Transverse colon (tissue), 4 donors: ENCODE data around the gene PTGES3L. TPM values are rescaled to one million over a fixed set of nuclear protein-coding genes. Genes with fewer than 3 reads are reported as not detected.
A peak's percentile ranks its signal among the peaks of the same experiment; 100 is the strongest.

ENCODE experiments used
- DNase-seq: peaks from one replicate; pipeline ENCODE4 v3.0.0-alpha.2; 2019
- H3K27ac ChIP-seq, 4 donors: fragments of 200-600 bp; sonication (generic); 2 replicates each; pipeline ENCODE4 v1.5.1; 2016 to 2018; ENCODE audit warnings: inconsistent platforms in 4 of 4
- H3K27me3 ChIP-seq: fragments of 200-600 bp; sonication (generic); 2 replicates; pipeline ENCODE4 v1.5.1; 2017; ENCODE audit warnings: inconsistent platforms
- H3K36me3 ChIP-seq, 4 donors: fragments of 200-600 bp; sonication (generic); 2 replicates each; pipeline ENCODE4 v1.5.1; 2017 to 2019; ENCODE audit warnings: inconsistent platforms in 4 of 4
- H3K4me1 ChIP-seq, 4 donors: fragments of 200-600 bp; sonication (generic); 2 replicates each; pipeline ENCODE4 v1.5.1; 2017 to 2020; ENCODE audit warnings: inconsistent platforms in 4 of 4
- H3K4me3 ChIP-seq, 4 donors: fragments of 200-600 bp; sonication (generic); 1 replicate in 1 of 4; 2 replicates in 3 of 4; pipeline versions ENCODE4 v1.5.1 to v1.6.1; 2017 to 2019; ENCODE audit warnings: inconsistent platforms in 4 of 4
- H3K9me3 ChIP-seq, 2 donors: fragments of 200-600 bp; sonication (generic); 2 replicates each; pipeline ENCODE4 v1.5.1; 2017 to 2019; ENCODE audit warnings: inconsistent platforms in 2 of 2
- CTCF ChIP-seq, 5 experiments: fragments of 200-600 bp in 3 of 5; fragments of 450-650 bp in 2 of 5; sonication (generic) in 3 of 5; IDR thresholded peaks; 1 replicate in 2 of 5; 2 replicates in 3 of 5; pipeline ENCODE4 v1.5.1; 2016 to 2017; ENCODE audit warnings: antibody characterized with exemption in 5 of 5, inconsistent platforms in 3 of 5, mild to moderate bottlenecking in 2 of 5, moderate library complexity in 1 of 5
- EP300 ChIP-seq: sonication (generic); formaldehyde crosslinking; IDR thresholded peaks from one replicate; pipeline ENCODE4 v1.6.1; 2017; ENCODE audit warnings: antibody characterized with exemption, low read depth
- POLR2A ChIP-seq: fragments of 450-650 bp; IDR thresholded peaks from one replicate; pipeline ENCODE4 v1.6.1; 2016; ENCODE audit warnings: antibody characterized with exemption, mild to moderate bottlenecking, moderate library complexity
- POLR2AphosphoS5 ChIP-seq, 3 donors: sonication (generic); formaldehyde crosslinking; IDR thresholded peaks; one replicate each; pipeline ENCODE4 v1.6.1; 2016; ENCODE audit warnings: antibody characterized with exemption in 3 of 3
- WGBS, 2 donors: methylation state at CpG; one replicate each; pipeline ENCODE4 v1.1.5; 2018; ENCODE audit warnings: low coverage in 1 of 2; 5-methylcytosine and 5-hydroxymethylcytosine counted together
- in situ Hi-C, 4 donors: fragments of 200-750 bp; cut with MboI; loops; one replicate each; pipeline versions ENCODE4 v1.15.0 to v1.15.1; 2017; ENCODE audit warnings: low sequenced_read_pairs in 3 of 4, low pct_ligation_motif_present in 1 of 4, low pct_unique_long_range_greater_than_20kb in 1 of 4
- intact Hi-C: fragments of 100-400 bp; cut with DNase I; formaldehyde crosslinking; loops from one replicate; pipeline ENCODE4 v1.15.1; 2023; ENCODE audit warnings: low total_unique reads
- total RNA-seq, 4 donors: library from RNA; depleted of rRNA; stranded (reverse); fragments of >200 nt; gene quantifications; one replicate each; pipeline ENCODE4 v1.1.0, GENCODE V29; 2016

PTGES3L gene
- total RNA-seq, 4 donors from 2014 or later: 3.4 to 8.3 (median 5.1) TPM; not detected in 1

- intact Hi-C loops: no loop called here
- Histone ChIP-seq H3K36me3 (peaks cover 0 to 49% (median 23%) of the 10 kb centered on the region in 4 donors), H3K27me3 (no peaks in the 10 kb centered on the region), H3K9me3 (no peaks in the 10 kb centered on the region), H3K4me3 (no peak overlapping the region), H3K4me1 (peaks cover 0 to 5% (median 2%) of the 10 kb centered on the region in 4 donors), H3K27ac (no peak overlapping the region)
- in situ Hi-C loops: no loop called here
- 95 to 100% methylated on average over 2 to 5 of the region's 5 CpGs for WGBS, 2 donors
- TF ChIP-seq CTCF (IDR thresholded peaks at IDR 0.05) (no peak), EP300 (no peak), POLR2AphosphoS5 (IDR thresholded peaks at IDR 0.05) (no peak), POLR2A (no peak)
- no peak for DNase-seq
Observed at GRCh38 chr17:42989141-42989540, 9.3 kb upstream of the PTGES3L start.

GRCh38 chr17:42985225-42985624 is 5.3 kb upstream of the PTGES3L start:
- Histone ChIP-seq H3K36me3 (peaks cover 0 to 34% (median 15%) of the 10 kb centered on the region in 4 donors), H3K4me1 (peaks cover 5 to 24% (median 18%) of the 10 kb centered on the region in 4 donors), H3K4me3 (no peak overlapping the region), H3K27me3 (no peaks in the 10 kb centered on the region), H3K27ac (peak overlapping the region in 3 of 4 donors; percentile 26 to 40 (median 36)), H3K9me3 (no peaks in the 10 kb centered on the region)
- intact Hi-C loops: no loop called here
- no peak for TF ChIP-seq POLR2AphosphoS5 (IDR thresholded peaks at IDR 0.05)
- no peak for TF ChIP-seq POLR2A
- TF ChIP-seq EP300: no peak
- TF ChIP-seq CTCF (IDR thresholded peaks at IDR 0.05): no peak
- in situ Hi-C loops: no loop called here
- 32% methylated on average over 1 of the region's 1 CpG; no CpG with 5 or more reads in 1 of the 2 donors for WGBS, 2 donors
- DNase-seq: no peak

- Histone ChIP-seq H3K9me3 (no peaks in the 10 kb centered on the region), H3K4me1 (peaks cover 14 to 37% (median 32%) of the 10 kb centered on the region in 4 donors), H3K36me3 (peaks cover 0 to 11% (median 2%) of the 10 kb centered on the region in 4 donors), H3K4me3 (peak overlapping the region in 1 of 4 donors; percentile 81), H3K27me3 (no peaks in the 10 kb centered on the region), H3K27ac (peak overlapping the region in 2 of 4 donors; percentile 92 to 99)
- intact Hi-C loops: no loop called here
- in situ Hi-C loops: no loop called here
- DNase-seq: no peak
- TF ChIP-seq EP300 (no peak), POLR2AphosphoS5 (IDR thresholded peaks at IDR 0.05) (no peak), POLR2A (no peak), CTCF (IDR thresholded peaks at IDR 0.05) (no peak)
Observed at GRCh38 chr17:42982266-42982665, 2.4 kb upstream of the PTGES3L start.

- Histone ChIP-seq H3K9me3 (no peaks in the 10 kb centered on the region), H3K36me3 (peaks cover 0 to 2% (median 0%) of the 10 kb centered on the region in 4 donors), H3K27ac (peak overlapping the region; percentile 92 to 99 (median 94)), H3K4me3 (peak overlapping the region; percentile 45 to 98 (median 81)), H3K27me3 (no peaks in the 10 kb centered on the region), H3K4me1 (peaks cover 14 to 43% (median 35%) of the 10 kb centered on the region in 4 donors)
- TF ChIP-seq POLR2AphosphoS5 (IDR thresholded peaks at IDR 0.05): peak in 2 of 3 donors; percentile 53 to 62
- peak in 2 of 5 experiments; percentile 25 to 60 for TF ChIP-seq CTCF (IDR thresholded peaks at IDR 0.05)
- no peak for TF ChIP-seq EP300
- peak; percentile 44 for TF ChIP-seq POLR2A
- peak; percentile 71 for DNase-seq
- 1% methylated on average over 43 of the region's 67 CpGs; no CpG with 5 or more reads in 1 of the 2 donors for WGBS, 2 donors
- in situ Hi-C loops: no loop called here
- intact Hi-C loops: no loop called here
Observed at GRCh38 chr17:42980766-42981397, 1.0 kb upstream of the PTGES3L start.
